AG08395 (cell line): ENCODE measurements around the gene ARHGAP9.
"Not testable (repeated sequence)": the region's sequence is repeated elsewhere in the genome, so short reads cannot be mapped to it uniquely, and the experiment has no call there.

Source experiments
- DNase-seq: peaks from one replicate; pipeline ENCODE4 v3.0.0; 2012; ENCODE audit warnings: mixed read lengths, low spot score

ARHGAP9 gene

DNA sequence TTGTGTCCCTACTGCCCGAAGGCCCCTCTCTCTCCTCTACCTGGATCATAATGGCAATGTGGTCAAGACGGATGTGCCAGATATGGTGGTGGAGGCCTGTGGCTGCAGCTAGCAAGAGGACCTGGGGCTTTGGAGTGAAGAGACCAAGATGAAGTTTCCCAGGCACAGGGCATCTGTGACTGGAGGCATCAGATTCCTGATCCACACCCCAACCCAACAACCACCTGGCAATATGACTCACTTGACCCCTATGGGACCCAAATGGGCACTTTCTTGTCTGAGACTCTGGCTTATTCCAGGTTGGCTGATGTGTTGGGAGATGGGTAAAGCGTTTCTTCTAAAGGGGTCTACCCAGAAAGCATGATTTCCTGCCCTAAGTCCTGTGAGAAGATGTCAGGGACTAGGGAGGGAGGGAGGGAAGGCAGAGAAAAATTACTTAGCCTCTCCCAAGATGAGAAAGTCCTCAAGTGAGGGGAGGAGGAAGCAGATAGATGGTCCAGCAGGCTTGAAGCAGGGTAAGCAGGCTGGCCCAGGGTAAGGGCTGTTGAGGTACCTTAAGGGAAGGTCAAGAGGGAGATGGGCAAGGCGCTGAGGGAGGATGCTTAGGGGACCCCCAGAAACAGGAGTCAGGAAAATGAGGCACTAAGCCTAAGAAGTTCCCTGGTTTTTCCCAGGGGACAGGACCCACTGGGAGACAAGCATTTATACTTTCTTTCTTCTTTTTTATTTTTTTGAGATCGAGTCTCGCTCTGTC, 22.8 kb downstream of the ARHGAP9 start:
- DNase-seq: no peak

- no peak for DNase-seq
These were observed 23.4 kb downstream of the ARHGAP9 start for GRCh38 chr12:57456145-57456700.

- no peak for DNase-seq
These were observed 24.1 kb downstream of the ARHGAP9 start for GRCh38 chr12:57455374-57456144.

DNA sequence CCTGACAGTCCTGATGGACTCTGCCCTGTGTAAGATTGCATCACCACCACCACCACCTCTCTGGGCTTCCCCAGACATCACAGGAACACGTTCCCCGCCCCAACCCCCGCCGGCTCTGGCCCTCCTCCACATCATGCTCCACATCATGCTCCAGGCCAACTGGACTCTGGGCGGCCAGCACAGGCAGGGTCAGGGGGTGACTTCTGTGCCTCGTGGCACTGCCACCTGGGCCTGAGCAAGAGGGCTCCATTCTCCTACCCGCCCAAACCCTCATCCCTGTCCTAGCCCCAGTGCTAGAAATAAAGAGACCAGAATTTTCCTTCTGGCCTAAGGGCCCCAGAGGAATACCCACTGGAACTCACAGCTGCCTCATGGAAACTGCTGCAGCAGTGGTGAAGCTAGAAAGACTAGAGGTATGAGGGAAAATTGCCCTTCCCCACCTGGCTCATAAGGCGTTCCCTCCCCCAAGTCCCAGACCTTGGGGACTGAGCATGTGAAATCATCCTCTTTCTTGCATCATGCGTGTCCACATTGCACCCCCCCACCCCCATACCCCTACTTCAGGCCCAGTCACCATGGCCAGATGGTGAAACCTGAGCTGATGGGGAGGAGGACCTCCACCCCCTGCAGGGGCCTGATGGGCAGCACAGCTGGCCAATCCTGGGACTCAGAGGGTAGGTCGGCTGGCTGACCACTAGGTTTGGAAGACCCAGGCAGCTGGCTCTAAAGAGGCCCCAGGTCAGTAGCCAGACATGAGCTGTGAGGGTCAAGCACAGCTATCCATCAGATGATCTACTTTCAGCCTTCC, 24.9 kb downstream of the ARHGAP9 start, which contains the start of gene INHBE:
Gene INHBE (plus strand): TSS at position 742 of the 808 bp plus-strand sequence. CDS start 230 bp downstream, outside the sequence.
- peak; percentile 40 for DNase-seq

DNA sequence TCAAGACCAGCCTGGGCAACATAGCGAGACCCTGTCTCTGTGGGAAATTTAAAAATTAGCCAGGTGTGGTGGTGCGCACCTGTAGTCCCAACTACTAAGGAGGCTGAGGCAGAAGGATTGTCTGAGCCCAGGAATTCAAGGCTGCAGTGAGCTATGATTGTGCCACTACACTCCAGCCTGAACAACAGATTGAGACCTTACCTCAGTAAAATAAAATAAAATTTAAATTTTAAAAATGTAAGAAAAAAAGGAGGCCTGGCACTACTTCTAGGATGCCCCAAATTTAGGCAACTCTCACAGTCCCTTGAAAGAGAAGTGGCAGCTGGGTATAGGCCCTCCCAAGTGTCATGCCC, 25.5 kb downstream of the ARHGAP9 start:
- no peak for DNase-seq

DNA sequence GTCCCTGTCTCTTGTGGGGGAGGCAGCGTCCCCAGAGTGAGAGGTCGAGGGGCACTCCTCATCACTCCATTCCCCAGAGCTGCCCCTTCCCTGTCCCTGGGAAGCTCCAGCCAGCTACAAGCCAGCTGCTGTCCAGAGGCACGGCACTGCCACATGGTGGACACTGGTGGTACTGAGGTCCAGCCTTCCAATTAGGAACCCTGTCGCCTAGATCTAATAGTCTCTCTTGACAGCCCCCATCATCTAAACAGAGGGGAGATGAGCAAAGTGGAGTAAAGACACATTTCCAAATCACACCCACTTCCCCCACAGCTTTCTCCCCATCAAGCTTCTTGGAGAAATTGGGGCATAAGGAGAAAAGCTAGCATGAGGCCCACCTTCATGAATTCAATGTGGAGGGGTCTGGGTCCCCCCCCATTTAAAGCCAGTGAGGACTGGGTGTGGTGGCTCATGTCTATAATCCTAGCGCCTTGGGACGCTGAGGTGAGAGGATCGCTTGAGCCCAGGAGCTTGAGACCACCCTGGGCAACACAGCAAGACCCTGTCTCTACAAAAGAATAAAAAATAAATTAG, 26.6 kb downstream of the ARHGAP9 start:
- peak; percentile 78 for DNase-seq

DNA sequence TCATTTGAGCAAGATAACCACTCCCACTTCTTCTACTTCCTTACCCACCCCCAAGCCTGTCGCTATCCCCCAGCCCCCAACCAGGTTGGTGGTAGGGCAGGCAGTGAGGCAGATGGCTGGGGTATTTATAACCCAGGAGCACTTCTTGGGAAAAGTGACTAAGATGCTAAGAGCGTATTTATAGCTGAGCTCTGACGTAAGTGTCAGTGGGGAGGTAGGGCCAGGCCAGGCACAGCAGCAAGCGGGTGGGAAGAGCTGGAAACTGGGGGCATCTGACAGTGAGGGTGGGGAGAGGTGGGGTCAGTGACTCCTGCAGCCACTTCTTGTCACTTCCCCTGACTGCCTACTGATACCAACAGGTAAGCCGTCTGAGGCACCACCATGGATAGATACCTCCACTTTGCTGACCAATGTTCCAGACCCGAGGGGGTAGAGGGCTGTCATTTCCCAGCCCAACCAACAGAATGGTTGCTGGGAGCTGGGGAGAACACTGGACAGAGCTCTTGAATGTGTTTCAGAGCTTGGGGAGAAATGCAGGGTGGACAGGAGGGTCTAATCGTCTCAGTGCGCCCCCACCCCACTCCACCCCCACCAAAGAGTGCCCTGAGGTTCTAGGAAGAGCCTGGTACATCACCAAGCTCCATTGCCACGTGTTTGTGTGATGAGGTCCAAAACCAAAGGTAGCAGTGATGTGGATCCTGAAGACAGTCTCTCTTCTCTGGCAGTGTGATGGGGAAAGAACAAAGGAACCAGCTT, 27.3 kb downstream of the ARHGAP9 start:
- DNase-seq: peak; percentile 75

GRCh38 chr12:57451233-57451778, 28.4 kb downstream of the ARHGAP9 start:
- no peak for DNase-seq

GRCh38 chr12:57450057-57450456, 29.6 kb downstream of the ARHGAP9 start:
- no peak for DNase-seq

GRCh38 chr12:57449375-57449774, 30.3 kb downstream of the ARHGAP9 start:
- DNase-seq: no peak

- DNase-seq: no peak
These were observed 31.0 kb downstream of the ARHGAP9 start for GRCh38 chr12:57448669-57449068.

- no peak for DNase-seq
These were observed 33.2 kb downstream of the ARHGAP9 start for GRCh38 chr12:57446292-57446960.

DNA sequence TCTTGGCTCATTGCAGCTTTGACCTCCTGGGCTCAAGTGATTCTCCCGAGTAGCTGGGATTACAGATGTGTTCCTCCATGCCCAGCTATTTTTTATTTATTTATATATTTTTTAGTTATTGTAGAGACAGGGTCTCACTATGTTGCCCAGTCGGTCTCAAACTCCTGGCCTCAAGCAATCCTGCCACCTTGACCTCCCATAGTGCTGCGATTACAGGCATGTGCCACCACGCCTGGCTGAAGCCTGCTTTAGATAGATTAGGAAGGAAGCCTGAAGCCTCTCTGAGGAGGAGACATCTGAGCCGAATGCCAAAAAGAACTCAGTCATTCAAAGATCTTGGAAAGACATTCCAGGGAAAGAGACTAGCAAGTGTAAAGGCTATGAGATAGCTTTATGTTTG, 34.9 kb downstream of the ARHGAP9 start:
- DNase-seq: no peak

- not testable (repeated sequence) for DNase-seq
These were observed 35.3 kb downstream of the ARHGAP9 start for GRCh38 chr12:57444337-57444736.

DNA sequence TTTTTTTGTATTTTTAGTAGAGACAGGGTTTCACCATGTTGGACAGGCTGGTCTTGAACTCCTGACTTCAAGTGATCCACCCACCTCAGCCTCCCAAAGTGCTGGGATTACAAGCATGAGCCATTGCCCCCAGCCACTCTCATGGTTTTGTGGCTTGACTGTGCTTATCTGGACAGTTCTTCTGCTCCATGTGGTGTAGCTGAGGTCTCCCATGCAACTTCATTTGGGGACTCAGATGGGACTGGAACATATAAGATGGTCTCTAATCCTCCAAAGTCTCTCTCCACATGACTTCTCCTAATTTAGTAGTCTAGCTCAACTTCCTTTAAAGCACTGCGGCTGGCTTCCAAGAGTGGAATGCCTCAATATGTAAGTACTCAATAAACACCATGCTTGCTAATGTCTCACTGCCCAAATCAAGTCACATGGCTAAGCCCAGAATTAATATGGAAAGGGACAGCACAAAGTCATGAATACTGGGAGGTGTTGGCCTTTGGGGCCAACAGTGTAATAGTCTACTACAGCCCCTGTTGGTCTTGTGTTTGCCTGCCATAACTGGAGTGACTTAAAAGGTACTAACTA, 37.7 kb downstream of the ARHGAP9 start:
- no peak for DNase-seq

- not testable (repeated sequence) for DNase-seq
These were observed 38.3 kb downstream of the ARHGAP9 start for GRCh38 chr12:57441393-57441792.

GRCh38 chr12:57439762-57440266, 39.9 kb downstream of the ARHGAP9 start:
- no peak for DNase-seq

DNA sequence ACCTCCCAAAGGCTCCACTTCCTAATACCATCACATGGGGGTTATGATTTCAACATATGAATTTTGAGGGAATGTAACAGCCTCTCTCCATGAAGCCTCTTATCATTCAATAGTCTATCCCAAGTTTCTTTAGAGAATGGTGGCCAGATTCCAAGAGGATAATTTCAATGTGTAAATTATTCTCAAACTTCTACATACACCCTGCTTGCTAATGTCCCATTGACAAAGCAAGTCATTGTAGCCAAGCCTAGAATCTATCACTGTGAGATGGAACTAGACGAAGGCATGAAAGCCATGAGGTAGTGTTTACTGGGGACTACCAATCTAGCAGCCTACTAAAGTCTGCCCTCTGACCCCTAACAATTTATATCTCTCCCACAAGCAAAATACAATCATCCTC, 41.3 kb downstream of the ARHGAP9 start:
- no peak for DNase-seq

DNA sequence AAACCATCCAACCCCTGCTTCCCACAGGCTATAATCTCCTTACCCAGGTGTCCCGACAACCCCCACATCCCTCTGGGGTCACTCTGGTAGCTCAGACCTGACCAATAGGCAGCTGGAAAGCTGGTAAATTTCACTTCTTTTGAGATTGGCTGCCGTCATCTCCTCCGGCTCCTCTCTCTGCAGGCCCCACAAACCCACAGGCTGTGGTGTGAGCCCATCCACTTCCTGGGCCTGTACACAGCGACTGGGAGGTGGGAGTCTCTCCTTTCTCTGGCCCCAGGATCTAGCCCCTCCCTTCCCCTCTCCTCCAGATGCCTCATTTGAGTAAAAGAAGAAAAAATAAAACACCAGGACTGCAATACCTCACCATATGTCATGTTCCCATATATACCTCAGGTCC, 44.4 kb downstream of the ARHGAP9 start:
- no peak for DNase-seq
